ENCODE data around the gene APRT. TPM values are rescaled to one million over a fixed set of nuclear protein-coding genes. Genes with fewer than 3 reads are reported as not detected.

The APRT gene
- total and polyA plus RNA-seq, 8 donors = 38.8 to 88.2 (median 68.4) TPM

DNA sequence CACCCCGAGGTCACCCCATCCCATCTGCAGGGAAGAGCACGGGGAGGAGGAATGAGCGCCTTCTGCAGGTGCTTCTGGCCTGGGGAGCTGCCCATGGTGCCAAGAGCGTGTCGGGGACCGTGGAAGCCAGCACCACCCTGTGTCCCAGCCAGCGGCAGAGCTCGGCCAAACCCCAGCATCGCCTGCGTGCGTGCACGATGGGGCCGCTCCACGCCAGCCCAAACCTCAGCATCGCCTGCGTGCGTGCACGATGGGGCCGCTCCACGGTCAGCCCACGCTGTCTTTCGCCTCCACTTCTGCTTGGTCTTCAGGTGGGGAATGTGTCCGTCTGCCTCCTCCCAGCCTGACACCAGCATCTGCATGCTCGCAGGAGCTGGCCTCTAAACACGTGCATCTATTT is 31.1 kb upstream of the APRT start:
- no peaks in the 10 kb centered on the region for H3K36me3 ChIP-seq
- no peaks in the 10 kb centered on the region for H3K27me3 ChIP-seq
- no peak overlapping the region for H3K4me3 ChIP-seq
- ATAC-seq (no peak), DNase-seq (peak in 1 of 6 donors; percentile 47), FAIRE-seq (no peak)
- TF ChIP-seq, protein P1, sequence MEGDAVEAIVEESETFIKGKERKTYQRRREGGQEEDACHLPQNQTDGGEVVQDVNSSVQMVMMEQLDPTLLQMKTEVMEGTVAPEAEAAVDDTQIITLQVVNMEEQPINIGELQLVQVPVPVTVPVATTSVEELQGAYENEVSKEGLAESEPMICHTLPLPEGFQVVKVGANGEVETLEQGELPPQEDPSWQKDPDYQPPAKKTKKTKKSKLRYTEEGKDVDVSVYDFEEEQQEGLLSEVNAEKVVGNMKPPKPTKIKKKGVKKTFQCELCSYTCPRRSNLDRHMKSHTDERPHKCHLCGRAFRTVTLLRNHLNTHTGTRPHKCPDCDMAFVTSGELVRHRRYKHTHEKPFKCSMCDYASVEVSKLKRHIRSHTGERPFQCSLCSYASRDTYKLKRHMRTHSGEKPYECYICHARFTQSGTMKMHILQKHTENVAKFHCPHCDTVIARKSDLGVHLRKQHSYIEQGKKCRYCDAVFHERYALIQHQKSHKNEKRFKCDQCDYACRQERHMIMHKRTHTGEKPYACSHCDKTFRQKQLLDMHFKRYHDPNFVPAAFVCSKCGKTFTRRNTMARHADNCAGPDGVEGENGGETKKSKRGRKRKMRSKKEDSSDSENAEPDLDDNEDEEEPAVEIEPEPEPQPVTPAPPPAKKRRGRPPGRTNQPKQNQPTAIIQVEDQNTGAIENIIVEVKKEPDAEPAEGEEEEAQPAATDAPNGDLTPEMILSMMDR (IDR thresholded peaks at IDR 0.05) = no peak
- H3K27ac ChIP-seq = no peak overlapping the region
- 94 to 95% methylated on average over 25 of the region's 25 CpGs for WGBS, 2 donors
- intact Hi-C loops (cut with DNase I) = no loop called here
- no peaks in the 10 kb centered on the region for H3K4me1 ChIP-seq
- H3K9me3 ChIP-seq = no peaks in the 10 kb centered on the region

DNA sequence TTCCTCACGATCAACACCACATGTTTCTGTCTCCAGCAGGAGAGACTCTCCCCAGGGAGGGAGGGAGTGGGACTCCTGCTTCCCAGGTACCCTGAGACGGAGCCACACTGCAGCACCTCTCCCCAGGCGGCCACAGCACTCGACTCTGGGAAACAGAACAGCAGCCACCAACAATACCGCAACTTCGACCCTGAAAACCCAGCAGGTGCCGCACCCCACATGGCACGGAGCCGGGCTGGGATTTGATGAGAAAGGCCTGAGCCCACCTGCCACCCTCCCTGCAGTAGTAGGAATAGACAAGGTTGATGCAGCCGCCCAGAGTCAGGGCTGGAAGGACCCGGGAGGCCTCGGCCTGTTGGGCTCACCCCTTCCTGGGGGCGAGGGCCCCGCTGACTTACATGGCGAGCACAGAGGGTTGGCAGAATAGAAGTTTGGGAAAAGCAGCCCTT is 30.6 kb upstream of the APRT start:
- Histone ChIP-seq H3K27ac (no peak overlapping the region), H3K27me3 (no peaks in the 10 kb centered on the region), H3K36me3 (no peaks in the 10 kb centered on the region), H3K4me1 (no peaks in the 10 kb centered on the region), H3K9me3 (no peaks in the 10 kb centered on the region), H3K4me3 (no peak overlapping the region)
- DNase-seq (peak in 1 of 6 donors; percentile 57), FAIRE-seq (no peak), ATAC-seq (no peak)
- TF ChIP-seq, protein P1 (IDR thresholded peaks at IDR 0.05) = no peak
- intact Hi-C loops (cut with DNase I) = no loop called here
- 91 to 92% methylated on average over 15 of the region's 15 CpGs for WGBS, 2 donors

DNA sequence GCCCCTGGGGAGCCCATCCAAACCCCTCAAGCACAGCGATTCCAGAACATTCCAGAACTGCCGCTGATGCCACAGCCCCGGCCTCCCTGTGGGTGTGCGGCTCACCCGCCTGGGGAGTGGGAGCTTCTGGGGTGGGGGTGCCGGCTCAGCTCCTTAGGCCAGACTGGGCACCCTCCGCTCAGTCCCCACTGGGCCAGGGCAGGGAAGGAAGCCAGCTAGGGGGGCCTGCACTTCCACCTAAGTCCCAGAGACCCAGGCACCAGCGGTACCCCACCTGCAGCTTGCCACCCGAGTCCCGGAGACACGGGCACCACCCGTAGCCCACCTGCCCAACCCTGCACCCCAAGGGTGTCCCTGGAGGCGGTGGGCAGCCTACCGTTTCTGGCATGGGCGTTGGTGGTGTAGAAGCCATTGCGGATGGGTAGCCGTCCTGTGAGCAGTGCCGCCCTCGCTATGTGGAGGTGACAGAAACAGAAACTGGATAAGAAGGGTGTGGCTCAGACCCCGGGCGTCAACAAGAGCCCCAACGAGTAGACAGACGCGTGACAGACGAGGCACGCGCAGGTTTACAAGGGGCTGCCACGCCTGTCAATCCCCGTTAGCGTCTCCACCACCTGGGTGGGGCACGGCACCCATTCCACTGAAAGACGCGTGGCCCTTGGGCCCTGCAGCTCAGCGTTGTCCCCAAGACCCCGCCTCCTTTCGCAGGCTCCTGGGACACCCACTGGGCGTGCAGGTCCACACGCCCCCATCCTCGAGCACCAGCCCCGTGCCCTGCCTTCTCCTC is 30.0 kb upstream of the APRT start:
- no peaks in the 10 kb centered on the region for H3K4me1 ChIP-seq
- H3K27me3 ChIP-seq = no peaks in the 10 kb centered on the region
- no peaks in the 10 kb centered on the region for H3K36me3 ChIP-seq
- no peaks in the 10 kb centered on the region for H3K9me3 ChIP-seq
- no peak overlapping the region for H3K4me3 ChIP-seq
- H3K27ac ChIP-seq = no peak overlapping the region
- intact Hi-C loops (cut with DNase I) = no loop called here
- ATAC-seq (no peak), FAIRE-seq (no peak), DNase-seq (peak in 1 of 6 donors; percentile 68)
- 91 to 92% methylated on average over 40 of the region's 40 CpGs for WGBS, 2 donors
- TF ChIP-seq, protein P1 (IDR thresholded peaks at IDR 0.05) = no peak

DNA sequence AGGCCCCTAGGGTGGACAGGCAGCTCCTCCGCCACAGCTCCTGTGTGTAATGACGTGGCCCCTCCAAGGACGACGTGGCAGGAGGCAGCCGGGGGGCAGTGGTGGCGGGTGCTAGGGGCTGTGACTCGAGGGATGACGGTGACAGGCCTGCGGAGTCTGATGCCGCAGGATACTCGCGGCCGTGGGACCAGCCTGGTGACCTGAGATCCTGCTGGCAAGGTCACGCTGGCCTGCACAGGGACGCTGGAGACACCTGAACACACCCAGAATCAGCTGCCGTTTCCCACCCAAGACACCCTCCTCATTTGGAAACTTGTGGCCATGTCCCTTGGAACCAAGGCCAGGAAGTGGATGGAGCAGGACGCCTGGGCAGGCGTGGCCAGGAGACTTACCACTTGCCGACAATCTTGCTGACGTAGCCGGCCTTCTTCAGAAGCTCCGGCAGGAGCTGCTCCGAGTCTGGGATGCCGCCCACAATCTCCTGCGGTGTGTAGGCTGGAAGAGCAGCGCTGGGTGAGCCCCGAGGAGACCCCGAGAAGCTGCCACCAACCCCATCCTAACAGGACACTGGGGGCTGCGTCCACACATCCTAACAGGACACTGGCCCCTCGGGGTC is 29.0 kb upstream of the APRT start:
- FAIRE-seq (no peak), ATAC-seq (no peak), DNase-seq (peak in 1 of 6 donors; percentile 55)
- Histone ChIP-seq H3K4me3 (no peak overlapping the region), H3K36me3 (no peaks in the 10 kb centered on the region), H3K27me3 (no peaks in the 10 kb centered on the region), H3K27ac (no peak overlapping the region), H3K4me1 (no peaks in the 10 kb centered on the region), H3K9me3 (no peaks in the 10 kb centered on the region)
- TF ChIP-seq, protein P1 (IDR thresholded peaks at IDR 0.05) = no peak
- intact Hi-C loops (cut with DNase I) = no loop called here
- 93% methylated on average over 30 of the region's 30 CpGs for WGBS, 2 donors
